HL-60 (cell line): ENCODE results near the gene PHETA2.

Experiments
- GABPA ChIP-seq: IDR thresholded peaks from 2 replicates; pipeline ENCODE4 v1.6.1; 2012; ENCODE audit warnings: low read depth
- POLR2AphosphoS5 ChIP-seq: IDR thresholded peaks from 2 replicates; pipeline ENCODE4 v1.6.1; 2012; ENCODE audit warnings: low read depth
- SPI1 ChIP-seq: IDR thresholded peaks from 2 replicates; pipeline ENCODE4 v1.6.1; 2012; ENCODE audit warnings: low read depth, mild to moderate bottlenecking, borderline replicate concordance
- TF ChIP-seq, protein P1 (sequence below): IDR thresholded peaks from one replicate; pipeline ENCODE4 v1.5.1; 2011; ENCODE audit warnings: low read length, control low read depth, inconsistent platforms; ENCODE audit not compliant: insufficient read depth

DNA sequence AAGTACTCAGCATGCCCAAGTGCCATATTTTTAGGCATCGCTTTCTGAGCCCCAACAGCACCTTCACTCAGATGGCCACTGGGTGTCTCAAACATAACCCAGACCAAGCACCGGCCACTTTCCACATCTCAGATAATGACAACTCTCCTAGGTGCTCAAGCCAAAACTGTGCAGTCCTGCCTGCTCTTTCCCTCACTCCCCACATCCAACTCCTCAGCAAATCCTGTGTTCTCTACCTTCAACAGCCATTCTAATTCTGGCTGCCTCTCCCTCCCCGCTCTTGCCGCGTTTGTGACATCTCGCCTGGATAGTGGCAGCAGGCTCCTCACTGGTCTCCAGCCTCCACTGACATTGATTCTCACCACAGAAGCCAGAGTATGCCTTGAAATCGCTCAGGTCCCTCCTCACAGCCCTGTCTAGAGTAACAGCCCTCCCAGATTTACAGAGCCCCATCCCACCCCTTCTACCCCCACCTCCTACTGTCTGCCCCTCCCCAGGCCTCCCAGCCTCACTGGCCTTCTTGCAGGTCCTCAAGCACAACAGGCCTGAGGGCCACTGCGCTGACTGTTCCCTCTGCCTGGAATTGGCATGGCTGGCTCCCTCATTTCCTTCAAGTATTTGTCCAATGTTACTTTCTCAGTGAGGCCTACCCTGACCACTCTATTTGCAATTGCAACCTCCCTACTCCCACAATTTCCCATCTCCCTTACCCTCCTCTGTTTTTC is 1.3 kb upstream of the PHETA2 start:
- TF ChIP-seq, protein P1, sequence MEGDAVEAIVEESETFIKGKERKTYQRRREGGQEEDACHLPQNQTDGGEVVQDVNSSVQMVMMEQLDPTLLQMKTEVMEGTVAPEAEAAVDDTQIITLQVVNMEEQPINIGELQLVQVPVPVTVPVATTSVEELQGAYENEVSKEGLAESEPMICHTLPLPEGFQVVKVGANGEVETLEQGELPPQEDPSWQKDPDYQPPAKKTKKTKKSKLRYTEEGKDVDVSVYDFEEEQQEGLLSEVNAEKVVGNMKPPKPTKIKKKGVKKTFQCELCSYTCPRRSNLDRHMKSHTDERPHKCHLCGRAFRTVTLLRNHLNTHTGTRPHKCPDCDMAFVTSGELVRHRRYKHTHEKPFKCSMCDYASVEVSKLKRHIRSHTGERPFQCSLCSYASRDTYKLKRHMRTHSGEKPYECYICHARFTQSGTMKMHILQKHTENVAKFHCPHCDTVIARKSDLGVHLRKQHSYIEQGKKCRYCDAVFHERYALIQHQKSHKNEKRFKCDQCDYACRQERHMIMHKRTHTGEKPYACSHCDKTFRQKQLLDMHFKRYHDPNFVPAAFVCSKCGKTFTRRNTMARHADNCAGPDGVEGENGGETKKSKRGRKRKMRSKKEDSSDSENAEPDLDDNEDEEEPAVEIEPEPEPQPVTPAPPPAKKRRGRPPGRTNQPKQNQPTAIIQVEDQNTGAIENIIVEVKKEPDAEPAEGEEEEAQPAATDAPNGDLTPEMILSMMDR: no peak
- TF ChIP-seq GABPA: no peak
- TF ChIP-seq POLR2AphosphoS5: no peak
- no peak for TF ChIP-seq SPI1
